Natural killer cell (primary cell): ENCODE data around the gene PROM2. TPM values are rescaled to one million over a fixed set of nuclear protein-coding genes. Genes with fewer than 3 reads are reported as not detected.

Experiments used
- ATAC-seq, 3 donors: fragments of 150-1000 bp in 2 of 3; fragments of 200-7000 bp in 1 of 3; cut with Tn5 transposase; 1 replicate in 1 of 3; 2 replicates in 2 of 3; pipeline ENCODE4 v1.10.0; 2021; ENCODE audit warnings: mild to moderate bottlenecking in 2 of 3, moderate library complexity in 2 of 3
- DNase-seq, 2 donors: peaks; one replicate each; pipeline versions ENCODE4 v3.0.0 to v3.0.0-alpha.2; 2013 to 2021; ENCODE audit warnings: mixed read lengths in 1 of 2
- H3K27ac ChIP-seq: one replicate; pipeline ENCODE4 v1.5.1; 2013; ENCODE audit warnings: mild to moderate bottlenecking, low read length
- H3K27me3 ChIP-seq: one replicate; pipeline ENCODE4 v1.6.1; 2013; ENCODE audit warnings: low read length; ENCODE audit not compliant: control insufficient read depth, insufficient read depth
- H3K36me3 ChIP-seq: one replicate; pipeline ENCODE4 v1.6.1; 2013; ENCODE audit warnings: low read length; ENCODE audit not compliant: control insufficient read depth, insufficient read depth
- H3K4me1 ChIP-seq: one replicate; pipeline ENCODE4 v1.6.1; 2013; ENCODE audit warnings: low read length; ENCODE audit not compliant: control insufficient read depth, insufficient read depth
- H3K4me3 ChIP-seq: one replicate; pipeline ENCODE4 v1.5.1; 2013; ENCODE audit warnings: low read length
- H3K9me3 ChIP-seq: one replicate; pipeline ENCODE4 v1.6.1; 2013; ENCODE audit warnings: low read length; ENCODE audit not compliant: control insufficient read depth, insufficient read depth
- H3K27ac Mint-ChIP-seq, 2 donors: one replicate each; pipeline ENCODE4 v1.8.0; 2022; ENCODE audit warnings: mild to moderate bottlenecking in 2 of 2, mixed read lengths in 2 of 2, moderate library complexity in 1 of 2
- H3K27me3 Mint-ChIP-seq, 2 donors: one replicate each; pipeline ENCODE4 v1.8.0; 2022; ENCODE audit warnings: low read depth in 2 of 2, mixed read lengths in 2 of 2
- H3K36me3 Mint-ChIP-seq: one replicate; pipeline ENCODE4 v1.8.0; 2022; ENCODE audit warnings: mixed read lengths
- H3K4me1 Mint-ChIP-seq, 2 donors: one replicate each; pipeline ENCODE4 v1.8.0; 2022; ENCODE audit warnings: mixed read lengths in 2 of 2
- H3K4me3 Mint-ChIP-seq: one replicate; pipeline ENCODE4 v1.8.0; 2022; ENCODE audit warnings: mild to moderate bottlenecking, moderate library complexity, mixed read lengths
- H3K9me3 Mint-ChIP-seq, 2 donors: one replicate each; pipeline ENCODE4 v1.8.0; 2022; ENCODE audit warnings: mixed read lengths in 2 of 2
- CTCF ChIP-seq: fragments of 200-600 bp; IDR thresholded peaks from one replicate; pipeline ENCODE4 v1.8.0; 2022; ENCODE audit warnings: antibody characterized with exemption
- WGBS: methylation state at CpG from one replicate; pipeline ENCODE4 v1.1.7; 2013; ENCODE audit warnings: missing lambda C conversion rate; ENCODE audit not compliant: insufficient coverage; 5-methylcytosine and 5-hydroxymethylcytosine counted together
- intact Hi-C: fragments of 100-400 bp; cut with micrococcal nuclease; formaldehyde crosslinking; loops from one replicate; pipeline ENCODE4 v1.14.2; 2022
- total RNA-seq, 4 donors: library from RNA; stranded (reverse); fragments of 120-200 nt in 1 of 4; gene quantifications; one replicate each; pipeline versions ENCODE4 v1.2.3 to v1.2.4, GENCODE V29; 2013 to 2022

Gene PROM2
- total RNA-seq, 3 donors from 2014 or later (not counting 1 experiment from before 2014, with no cell fraction given) = 0.64 to 1.1 (median 0.70) TPM

DNA sequence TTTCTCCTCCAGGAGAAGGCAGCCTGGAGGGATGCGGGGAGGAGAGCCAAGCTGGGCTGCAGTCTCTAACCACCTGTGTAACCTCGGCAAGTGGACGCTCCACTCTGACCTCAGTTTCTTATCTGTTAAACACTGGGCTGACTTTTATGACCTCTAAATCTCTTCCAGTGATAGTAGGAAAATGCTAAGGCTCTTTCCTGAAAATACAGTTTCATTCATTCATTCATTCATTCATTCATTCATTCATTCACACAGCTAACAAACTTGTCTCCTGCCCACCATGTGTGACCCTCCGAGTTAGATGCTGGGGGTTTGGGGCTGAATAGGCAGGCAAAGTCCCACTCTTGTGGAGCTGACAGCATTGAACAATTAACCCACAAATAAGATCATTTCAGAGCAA, 9.3 kb downstream of the PROM2 start:
- Mint-ChIP-seq H3K4me3 (no peak overlapping the region), H3K27ac (no peak overlapping the region), H3K36me3 (no peaks in the 10 kb centered on the region), H3K27me3 (no peaks in the 10 kb centered on the region), H3K9me3 (no peaks in the 10 kb centered on the region), H3K4me1 (no peaks in the 10 kb centered on the region)
- Histone ChIP-seq H3K4me3 (no peak overlapping the region), H3K36me3 (no peaks in the 10 kb centered on the region), H3K4me1 (no peaks in the 10 kb centered on the region), H3K27ac (no peak overlapping the region), H3K27me3 (no peaks in the 10 kb centered on the region), H3K9me3 (no peaks in the 10 kb centered on the region)
- DNase-seq (no peak), ATAC-seq (no peak)
- TF ChIP-seq CTCF = no peak
- WGBS = 84% methylated on average over 4 of the region's 4 CpGs
- intact Hi-C loops = no loop called here

DNA sequence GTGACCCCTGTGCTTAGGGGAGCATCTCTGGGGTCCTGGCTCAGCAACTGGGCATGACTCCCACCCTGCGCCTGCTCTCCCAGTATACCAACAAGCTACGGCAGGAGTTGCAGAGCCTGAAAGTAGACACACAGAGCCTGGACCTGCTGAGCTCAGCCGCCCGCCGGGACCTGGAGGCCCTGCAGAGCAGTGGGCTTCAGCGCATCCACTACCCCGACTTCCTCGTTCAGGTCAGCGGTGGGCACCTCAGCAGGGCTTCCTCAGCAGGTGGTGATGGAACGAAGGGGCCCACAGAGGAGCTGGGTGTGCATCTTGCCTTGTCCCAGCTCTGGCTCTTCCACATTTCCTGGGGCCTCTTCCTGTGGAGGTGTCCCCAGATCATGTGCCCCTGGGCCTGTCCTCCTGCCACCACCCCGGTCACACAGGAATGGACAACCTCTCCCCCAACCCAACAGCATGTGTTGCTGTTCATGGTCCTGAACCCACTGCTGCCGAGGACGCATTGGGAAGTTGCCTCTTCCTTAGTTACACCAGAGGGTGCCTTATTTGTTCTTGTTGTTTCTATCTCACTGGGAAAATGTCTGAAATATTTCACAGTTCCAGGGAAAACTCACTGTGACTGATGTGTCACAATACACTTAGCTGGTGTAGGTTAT, 10.8 kb downstream of the PROM2 start:
- DNase-seq (no peak), ATAC-seq (no peak)
- H3K4me3 ChIP-seq = no peak overlapping the region
- 92% methylated on average over 13 of the region's 13 CpGs for WGBS
- Mint-ChIP-seq H3K27me3 (no peaks in the 10 kb centered on the region), H3K9me3 (no peaks in the 10 kb centered on the region), H3K27ac (no peak overlapping the region), H3K36me3 (no peaks in the 10 kb centered on the region), H3K4me3 (no peak overlapping the region), H3K4me1 (no peaks in the 10 kb centered on the region)
- TF ChIP-seq CTCF = no peak
- H3K9me3 ChIP-seq = no peaks in the 10 kb centered on the region
- H3K36me3 ChIP-seq = no peaks in the 10 kb centered on the region
- no peak overlapping the region for H3K27ac ChIP-seq
- no peaks in the 10 kb centered on the region for H3K4me1 ChIP-seq
- intact Hi-C loops = no loop called here
- no peaks in the 10 kb centered on the region for H3K27me3 ChIP-seq

GRCh38 chr2:95285542-95285932, 11.3 kb downstream of the PROM2 start:
- ATAC-seq = no peak
- H3K27ac Mint-ChIP-seq = no peak overlapping the region

More at GRCh38 chr2:95285542-95285932, 11.3 kb downstream of the PROM2 start:
- H3K4me1 ChIP-seq = no peaks in the 10 kb centered on the region
- Mint-ChIP-seq H3K4me3 (no peak overlapping the region), H3K27me3 (no peaks in the 10 kb centered on the region), H3K36me3 (no peaks in the 10 kb centered on the region), H3K9me3 (peaks cover 0 to 1% of the 10 kb centered on the region in 2 donors), H3K4me1 (no peaks in the 10 kb centered on the region)
- 60% methylated on average over 4 of the region's 4 CpGs for WGBS
- no peak for DNase-seq
- intact Hi-C loops = no loop called here
- no peaks in the 10 kb centered on the region for H3K9me3 ChIP-seq
- no peak overlapping the region for H3K4me3 ChIP-seq
- no peak overlapping the region for H3K27ac ChIP-seq
- no peak for TF ChIP-seq CTCF
- no peaks in the 10 kb centered on the region for H3K27me3 ChIP-seq
- H3K36me3 ChIP-seq = no peaks in the 10 kb centered on the region
